ENCODE data around the gene UPK3B.
"Not testable (repeated sequence)": the region's sequence is repeated elsewhere in the genome, so short reads cannot be mapped to it uniquely, and the experiment has no call there.

UPK3B gene

GRCh38 chr7:76495717-76496116 is 14.6 kb upstream of the UPK3B start:
- not testable (repeated sequence) for DNase-seq

- not testable (repeated sequence) for DNase-seq
These were observed 12.3 kb upstream of the UPK3B start for GRCh38 chr7:76497918-76498582.

GRCh38 chr7:76498583-76499200 is 11.7 kb upstream of the UPK3B start:
- DNase-seq, result not testable (repeated sequence)

GRCh38 chr7:76499201-76499923 is 11.0 kb upstream of the UPK3B start:
- peak in 1 of 2 experiments; percentile 53 for DNase-seq

GRCh38 chr7:76499924-76500241 is 10.5 kb upstream of the UPK3B start:
- not testable (repeated sequence) for DNase-seq

- not testable (repeated sequence) for DNase-seq
These were observed 8.1 kb upstream of the UPK3B start for GRCh38 chr7:76502224-76502623.

GRCh38 chr7:76502836-76503235 is 7.5 kb upstream of the UPK3B start:
- not testable (repeated sequence) for DNase-seq

GRCh38 chr7:76503244-76503643 is 7.1 kb upstream of the UPK3B start:
- not testable (repeated sequence) for DNase-seq

GRCh38 chr7:76504351-76505167 is 5.8 kb upstream of the UPK3B start:
- DNase-seq, result not testable (repeated sequence)

- DNase-seq, result no peak
These were observed 4.9 kb upstream of the UPK3B start for GRCh38 chr7:76505168-76506080.

GRCh38 chr7:76506081-76506440 is 4.3 kb upstream of the UPK3B start:
- no peak for DNase-seq

GRCh38 chr7:76506643-76507042 is 3.7 kb upstream of the UPK3B start:
- not testable (repeated sequence) for DNase-seq

- DNase-seq, result no peak
These were observed 2.5 kb upstream of the UPK3B start for GRCh38 chr7:76507723-76508406.

- DNase-seq, result not testable (repeated sequence)
These were observed 1.0 kb downstream of the UPK3B start for GRCh38 chr7:76511200-76511910.

GRCh38 chr7:76511911-76512885 is 1.8 kb downstream of the UPK3B start:
- not testable (repeated sequence) for DNase-seq

GRCh38 chr7:76512941-76513816 is 2.8 kb downstream of the UPK3B start:
- no peak for DNase-seq

- no peak for DNase-seq
These were observed 3.8 kb downstream of the UPK3B start for GRCh38 chr7:76513817-76514799.
